Endothelial cell of umbilical vein (primary cell): Measurements from ENCODE around the gene SAMD7.

Source experiments
- CTCF ChIP-seq, 2 donors: IDR thresholded peaks; 1 replicate in 1 of 2; 2 replicates in 1 of 2; pipeline ENCODE4 v1.5.1; 2011; ENCODE audit warnings: low read length in 2 of 2, mild to moderate bottlenecking in 2 of 2, moderate library complexity in 2 of 2, control low read depth in 1 of 2, inconsistent platforms in 1 of 2, low read depth in 1 of 2; ENCODE audit not compliant: insufficient read depth in 1 of 2; ENCODE audit errors: extremely low read depth in 1 of 2
- GATA2 ChIP-seq: IDR thresholded peaks from 2 replicates; pipeline ENCODE4 v1.7.0; 2011; ENCODE audit warnings: low read depth, mild to moderate bottlenecking, moderate library complexity, mixed read lengths, low read length; ENCODE audit not compliant: insufficient read length, insufficient read depth
- MAX ChIP-seq: IDR thresholded peaks from 2 replicates; pipeline ENCODE4 v1.6.1; 2011; ENCODE audit not compliant: insufficient read depth, insufficient read length
- POLR2A ChIP-seq: IDR thresholded peaks from 2 replicates; pipeline ENCODE4 v1.6.1; 2012; ENCODE audit warnings: low read depth, mild to moderate bottlenecking, control low read depth, low read length

- TF ChIP-seq GATA2 (no peak), MAX (no peak), CTCF (IDR thresholded peaks at IDR 0.05; ENCODE audit: extremely low read depth in 1 of 2, insufficient read depth in 1 of 2, low read depth in 1 of 2, low read length in 2 of 2) (no peak), POLR2A (no peak)
Observed at GRCh38 chr3:169913323-169913722, 2.0 kb downstream of the SAMD7 start.
